ENCODE results near the gene RSRC1.
"Not testable (repeated sequence)": the region's sequence is repeated elsewhere in the genome, so short reads cannot be mapped to it uniquely, and the experiment has no call there.

The RSRC1 gene

DNA sequence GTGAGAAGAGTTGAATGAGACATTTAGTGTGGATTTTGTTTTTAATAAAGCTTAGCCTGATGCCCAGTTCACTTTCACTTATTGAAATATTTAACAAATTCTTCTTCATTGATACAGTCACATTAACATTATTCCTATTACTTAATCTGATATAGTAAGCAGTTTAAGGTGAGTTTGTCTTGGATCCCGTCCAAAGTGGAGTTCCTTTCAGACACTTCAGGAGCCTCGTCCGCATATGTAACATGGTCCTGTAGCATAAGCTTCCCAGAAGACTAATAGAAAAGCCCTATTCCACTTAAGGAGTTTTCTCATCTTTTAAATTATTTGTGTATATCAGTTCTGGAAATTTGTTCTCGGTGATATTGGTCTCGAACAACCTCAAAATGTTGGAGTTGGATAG lies 421.4 kb downstream of the RSRC1 start:
- no peak for DNase-seq (ENCODE audit: low spot score)
- POLR2A ChIA-PET (ENCODE audit: low non-redundant PET) = no interaction called here
- H3K27ac ChIP-seq = no peak overlapping the region
- CTCF ChIA-PET = interaction anchor here (0.6 to 1.7 kb wide), 2 partner anchors 97 to 260 kb away, joined by 3 to 7 read pairs; no protein-coding TSS in a partner anchor
- no peak for TF ChIP-seq CTCF (conservative IDR thresholded peaks at IDR 0.05; ENCODE audit: low read depth)

DNA sequence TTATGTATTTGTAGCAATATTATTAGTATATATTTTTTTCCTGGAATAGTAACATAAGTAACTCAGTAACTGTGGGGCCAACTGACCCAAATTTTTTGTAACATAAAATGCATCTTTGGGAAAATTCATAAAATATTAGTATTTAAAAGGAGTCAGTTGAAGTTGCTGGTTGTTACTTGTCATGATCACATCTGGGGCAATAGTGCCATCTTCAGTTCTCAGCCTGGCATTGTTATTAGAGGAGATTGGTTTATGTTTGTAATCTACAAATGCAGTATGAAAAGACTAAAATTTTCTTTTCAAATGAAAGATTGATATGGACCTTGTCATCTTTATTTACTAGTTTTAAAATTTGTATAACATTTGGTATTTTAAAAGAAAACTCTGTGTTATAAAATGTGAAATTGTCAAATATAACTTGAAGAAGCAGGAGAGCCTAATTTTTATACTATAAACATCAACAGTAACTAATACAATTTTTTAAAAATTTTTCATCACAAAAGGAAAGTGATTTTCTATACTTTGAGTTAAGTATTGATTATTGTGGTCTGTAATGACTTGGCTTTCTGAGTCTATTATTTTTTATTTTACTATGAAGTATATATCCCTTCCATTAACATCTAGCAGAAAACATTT lies 422.3 kb downstream of the RSRC1 start:
- peak; percentile 65 for TF ChIP-seq CTCF (conservative IDR thresholded peaks at IDR 0.05; ENCODE audit: low read depth)
- POLR2A ChIA-PET (ENCODE audit: low non-redundant PET) = no interaction called here
- CTCF ChIA-PET = interaction anchor here (1.7 kb wide), 1 partner anchor 98 kb away, joined by 7 read pairs; no protein-coding TSS in a partner anchor
- peak; percentile 53 for DNase-seq (ENCODE audit: low spot score)
- no peak overlapping the region for H3K27ac ChIP-seq

- POLR2A ChIA-PET (ENCODE audit: low non-redundant PET) = no interaction called here
- no peak for DNase-seq (ENCODE audit: low spot score)
- CTCF ChIA-PET = no interaction called here
- no peak overlapping the region for H3K27ac ChIP-seq
- TF ChIP-seq CTCF (conservative IDR thresholded peaks at IDR 0.05; ENCODE audit: low read depth) = no peak
These were observed 426.0 kb downstream of the RSRC1 start for GRCh38 chr3:158535918-158536317.

DNA sequence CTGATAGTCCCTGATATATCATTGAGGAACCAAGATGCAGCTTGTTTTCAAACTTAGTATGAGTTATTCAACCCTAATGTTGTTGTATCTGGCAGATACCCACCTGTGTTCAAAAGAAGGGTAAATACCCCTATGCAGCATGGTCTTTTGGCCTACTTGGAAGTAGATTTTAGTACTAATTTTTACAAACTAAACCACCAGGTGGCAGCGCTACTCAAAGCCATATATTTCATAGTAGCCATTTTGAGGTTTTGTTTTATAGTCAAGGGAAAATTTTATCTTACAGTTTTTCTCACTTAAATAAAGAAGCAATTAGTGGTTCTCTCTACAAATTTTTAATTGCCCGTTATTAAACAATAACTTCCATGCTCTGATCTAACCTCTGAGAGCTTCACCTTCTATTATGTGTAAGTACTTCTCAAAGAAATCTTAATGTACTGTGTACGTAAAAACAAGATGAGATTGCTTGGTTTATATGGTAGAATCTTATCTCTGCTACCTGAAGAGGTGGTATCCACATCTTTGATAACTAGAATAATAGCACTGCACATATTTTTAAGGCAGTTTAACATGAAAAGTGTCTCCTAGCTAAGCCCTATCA lies 429.6 kb downstream of the RSRC1 start:
- ChIA-PET CTCF (interaction anchor here (0.5 to 0.8 kb wide), 5 partner anchors 90 to 485 kb away, joined by 3 to 4 read pairs (median 3); partner anchors contain the start of gene GFM1), POLR2A (ENCODE audit: low non-redundant PET) (no interaction called here)
- H3K27ac ChIP-seq = no peak overlapping the region
- peak; percentile 24 for DNase-seq (ENCODE audit: low spot score)
- TF ChIP-seq CTCF (conservative IDR thresholded peaks at IDR 0.05; ENCODE audit: low read depth) = peak; percentile 59

- ChIA-PET CTCF (no interaction called here), POLR2A (ENCODE audit: low non-redundant PET) (no interaction called here)
- H3K27ac ChIP-seq = no peak overlapping the region
- TF ChIP-seq CTCF (conservative IDR thresholded peaks at IDR 0.05; ENCODE audit: low read depth) = no peak
- no peak for DNase-seq (ENCODE audit: low spot score)
These were observed 430.2 kb downstream of the RSRC1 start for GRCh38 chr3:158540066-158540465.

DNA sequence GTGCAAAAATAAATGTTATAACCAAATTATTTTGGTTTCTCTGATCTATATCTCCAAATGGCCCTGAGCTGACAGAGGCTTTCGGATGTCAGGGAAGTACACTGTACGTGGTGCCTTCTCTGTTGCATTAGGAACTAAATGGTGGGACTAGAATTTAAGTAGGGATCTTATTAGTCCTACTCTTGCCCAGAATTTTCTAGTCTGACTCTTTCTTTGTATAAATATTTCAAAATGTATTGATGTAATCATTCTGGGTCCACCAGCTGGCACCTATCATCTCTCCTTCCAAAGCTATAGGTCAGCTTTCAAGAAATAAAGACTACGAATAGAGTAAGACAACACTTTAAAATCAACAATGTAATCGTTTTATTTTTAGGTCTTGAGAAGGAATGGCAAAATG lies 438.8 kb downstream of the RSRC1 start:
- DNase-seq (ENCODE audit: low spot score) = no peak
- CTCF ChIA-PET = no interaction called here
- TF ChIP-seq CTCF (conservative IDR thresholded peaks at IDR 0.05; ENCODE audit: low read depth) = no peak
- no peak overlapping the region for H3K27ac ChIP-seq
- POLR2A ChIA-PET (ENCODE audit: low non-redundant PET) = no interaction called here

DNA sequence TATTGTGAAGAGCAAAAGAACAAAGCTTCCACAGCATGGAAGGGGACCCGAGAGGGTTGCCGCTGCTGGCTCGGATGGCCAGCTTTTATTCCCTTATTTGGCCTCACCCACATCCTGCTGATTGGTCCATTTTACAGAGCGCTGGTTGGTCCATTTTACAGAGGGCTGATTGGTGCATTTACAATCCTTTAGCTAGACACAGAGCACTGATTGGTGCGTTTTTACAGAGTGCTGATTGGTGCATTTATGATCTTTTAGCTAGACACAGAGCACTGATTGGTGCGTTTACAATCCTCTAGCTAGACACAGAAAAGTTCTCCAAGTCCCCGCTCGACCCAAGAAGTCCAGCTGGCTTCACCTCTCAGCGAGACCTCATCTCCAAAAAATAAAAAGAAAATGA lies 440.0 kb downstream of the RSRC1 start:
- DNase-seq (ENCODE audit: low spot score); POLR2A ChIA-PET (ENCODE audit: low non-redundant PET); CTCF ChIA-PET; H3K27ac ChIP-seq: not testable (repeated sequence)

All from RWPE1 (cell line).